SJSA1 (cell line): ENCODE measurements around the gene CX3CL1. TPM values are rescaled to one million over a fixed set of nuclear protein-coding genes. Genes with fewer than 3 reads are reported as not detected.
"Not testable (repeated sequence)": the region's sequence is repeated elsewhere in the genome, so short reads cannot be mapped to it uniquely, and the experiment has no call there.

Experiments
- DNase-seq, 2 experiments: peaks; one replicate each; pipeline ENCODE4 v3.0.0-alpha.2; 2015 to 2020; ENCODE audit warnings: low spot score in 2 of 2, low read depth in 1 of 2
- H3K27ac ChIP-seq: fragments of 250-450 bp; sonication (Bioruptor Pico); 2 replicates; pipeline ENCODE4 v1.5.1; 2020; ENCODE audit warnings: mild to moderate bottlenecking, moderate library complexity
- H3K27me3 ChIP-seq: fragments of 250-450 bp; sonication (Bioruptor Pico); replicated peaks from 2 replicates; pipeline ENCODE4 v1.5.1; 2020; ENCODE audit warnings: mild to moderate bottlenecking, moderate library complexity
- H3K36me3 ChIP-seq: fragments of 250-450 bp; sonication (Bioruptor Pico); 2 replicates; pipeline ENCODE4 v1.5.1; 2020; ENCODE audit warnings: mild to moderate bottlenecking
- H3K4me1 ChIP-seq: fragments of 250-450 bp; sonication (Bioruptor Pico); replicated peaks from 2 replicates; pipeline ENCODE4 v1.6.1; 2021; ENCODE audit warnings: mild to moderate bottlenecking
- H3K4me3 ChIP-seq: fragments of 250-450 bp; sonication (Bioruptor Pico); 2 replicates; pipeline ENCODE4 v1.5.1; 2020; ENCODE audit warnings: mild to moderate bottlenecking
- H3K9me3 ChIP-seq: fragments of 250-450 bp; sonication (Bioruptor Pico); replicated peaks from 2 replicates; pipeline ENCODE4 v1.5.1; 2020; ENCODE audit warnings: mild to moderate bottlenecking
- total RNA-seq: library from RNA; depleted of rRNA; stranded (reverse); fragments of >200 nt; shearing (Covaris generic); gene quantifications from 2 replicates; pipeline ENCODE4 v1.2.3, GENCODE V29; 2014

The CX3CL1 gene
- total RNA-seq, 1 experiment from 2014 or later, result 0.18 TPM

GRCh38 chr16:57364143-57364542 is 8.1 kb upstream of the CX3CL1 start:
- Histone ChIP-seq H3K27ac (no peak overlapping the region), H3K9me3 (no peaks in the 10 kb centered on the region), H3K27me3 (no peaks in the 10 kb centered on the region), H3K4me1 (no peaks in the 10 kb centered on the region), H3K36me3 (no peaks in the 10 kb centered on the region), H3K4me3 (no peak overlapping the region)
- DNase-seq, result no peak

- H3K36me3 ChIP-seq, result no peaks in the 10 kb centered on the region
- no peaks in the 10 kb centered on the region for H3K4me1 ChIP-seq
- H3K4me3 ChIP-seq, result no peak overlapping the region
- DNase-seq, result no peak
- H3K27me3 ChIP-seq, result no peaks in the 10 kb centered on the region
- no peaks in the 10 kb centered on the region for H3K9me3 ChIP-seq
- no peak overlapping the region for H3K27ac ChIP-seq
Observed at GRCh38 chr16:57366544-57367040, 5.7 kb upstream of the CX3CL1 start.

DNA sequence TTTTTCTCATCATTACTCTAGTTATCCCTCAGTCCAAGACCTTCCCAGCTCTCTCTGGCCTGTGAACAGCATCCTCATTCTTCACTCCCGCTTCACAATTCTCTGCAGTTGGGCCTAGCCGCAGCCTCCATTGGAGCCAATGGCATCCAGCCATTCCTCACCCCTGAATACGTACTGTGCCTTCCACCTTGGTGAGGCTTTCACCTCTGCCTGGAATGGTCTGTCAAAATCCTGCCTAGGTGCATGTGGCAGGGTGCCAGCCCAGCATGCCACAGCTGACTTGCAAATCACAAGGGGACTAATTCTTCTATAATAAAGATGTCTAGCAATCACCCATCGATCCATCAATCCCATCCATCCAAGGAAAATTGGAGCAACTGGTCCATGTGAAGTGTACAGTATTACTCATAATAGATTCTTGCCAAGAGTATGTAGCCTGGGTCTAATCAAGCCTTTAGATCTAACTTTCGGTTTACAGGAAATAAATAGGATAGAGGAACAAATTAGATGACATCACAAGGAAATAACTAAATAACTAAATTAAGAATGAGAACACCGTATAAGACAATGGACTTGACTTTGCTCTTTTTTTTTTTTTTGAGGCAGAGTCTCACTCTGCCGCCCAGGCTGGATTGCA is 5.1 kb upstream of the CX3CL1 start:
- Histone ChIP-seq H3K4me1 (peaks cover 4% of the 10 kb centered on the region), H3K36me3 (no peaks in the 10 kb centered on the region), H3K9me3 (no peaks in the 10 kb centered on the region), H3K27me3 (no peaks in the 10 kb centered on the region), H3K27ac (no peak overlapping the region), H3K4me3 (no peak overlapping the region)
- DNase-seq, result no peak

GRCh38 chr16:57371494-57372371 is 557 bp upstream of the CX3CL1 start:
- no peak for DNase-seq
- Histone ChIP-seq H3K4me1 (peaks cover 12% of the 10 kb centered on the region), H3K36me3 (no peaks in the 10 kb centered on the region), H3K9me3 (no peaks in the 10 kb centered on the region), H3K4me3 (no peak overlapping the region), H3K27me3 (no peaks in the 10 kb centered on the region), H3K27ac (no peak overlapping the region)

DNA sequence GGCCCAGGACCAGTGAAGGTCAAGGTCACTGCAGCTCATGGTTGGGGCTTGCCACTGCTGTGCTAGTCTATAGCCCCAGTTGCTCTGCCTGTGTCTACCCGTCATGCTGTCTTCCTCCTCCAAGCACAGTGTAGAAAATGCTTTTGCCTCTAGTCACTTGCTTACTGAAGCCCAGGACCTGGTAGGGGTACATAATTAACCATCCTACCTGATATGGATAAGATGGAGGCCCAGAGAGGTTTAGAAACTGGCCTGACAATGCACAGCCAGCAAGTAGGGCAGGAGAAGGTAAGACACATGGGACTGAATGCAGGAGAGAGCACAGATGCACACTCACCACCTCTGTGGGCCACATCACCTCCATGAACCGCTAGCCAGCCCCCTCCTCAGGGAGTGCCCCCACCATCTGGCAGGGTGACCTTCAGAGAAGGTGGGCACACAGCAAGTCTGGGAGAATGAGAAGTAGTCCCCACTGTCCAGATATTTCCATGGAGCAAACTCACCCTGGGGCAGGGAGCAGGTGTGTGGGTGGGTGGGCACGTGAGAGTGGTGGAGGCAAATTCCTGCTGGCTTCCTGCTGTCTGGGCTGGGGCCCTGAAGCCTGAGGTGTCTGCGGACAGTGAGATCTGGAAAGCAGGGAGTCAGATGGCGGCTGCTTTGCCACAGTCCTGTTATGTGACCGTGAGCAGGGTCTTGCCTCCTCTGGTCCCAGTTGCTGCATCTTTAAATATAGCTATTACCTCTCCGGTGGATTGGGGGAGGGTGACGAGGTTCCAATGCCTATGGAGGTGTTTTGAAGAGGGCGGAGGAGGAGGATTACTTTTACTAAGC is 1.0 kb downstream of the CX3CL1 start:
- no peaks in the 10 kb centered on the region for H3K9me3 ChIP-seq
- H3K4me1 ChIP-seq, result peaks cover 27% of the 10 kb centered on the region
- no peaks in the 10 kb centered on the region for H3K27me3 ChIP-seq
- DNase-seq, result no peak
- H3K27ac ChIP-seq, result no peak overlapping the region
- H3K4me3 ChIP-seq, result no peak overlapping the region
- no peaks in the 10 kb centered on the region for H3K36me3 ChIP-seq

GRCh38 chr16:57374067-57374534 is 1.8 kb downstream of the CX3CL1 start:
- Histone ChIP-seq H3K36me3 (no peaks in the 10 kb centered on the region), H3K4me1 (peaks cover 33% of the 10 kb centered on the region), H3K4me3 (no peak overlapping the region), H3K27me3 (no peaks in the 10 kb centered on the region), H3K9me3 (no peaks in the 10 kb centered on the region), H3K27ac (no peak overlapping the region)
- DNase-seq, result no peak

DNA sequence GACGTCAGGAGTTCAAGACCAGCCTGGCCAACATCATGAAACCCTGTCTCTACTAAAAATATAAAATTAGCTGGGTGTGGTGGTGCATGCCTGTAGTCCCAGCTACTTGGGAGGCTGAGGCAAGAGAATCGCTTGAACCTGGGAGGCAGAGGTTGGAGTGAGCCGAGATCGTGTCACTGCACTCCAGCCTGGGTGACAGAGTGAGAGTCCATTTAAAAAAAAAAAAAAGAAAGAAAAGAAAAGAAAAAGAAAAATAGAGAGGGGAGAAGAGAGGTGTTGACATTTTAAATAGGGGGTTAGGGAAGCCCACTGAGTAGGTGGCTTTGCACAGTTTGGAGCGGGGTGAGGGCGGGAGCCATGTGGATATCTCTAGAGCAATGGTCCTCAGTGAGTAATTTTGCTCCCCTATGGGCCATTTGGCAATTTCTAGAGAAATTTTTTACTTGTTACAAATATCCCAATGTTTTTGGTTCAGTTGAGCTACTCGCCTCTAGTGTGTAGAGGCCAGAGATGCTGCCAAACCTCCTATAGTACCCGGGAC is 2.7 kb downstream of the CX3CL1 start:
- peaks cover 33% of the 10 kb centered on the region for H3K4me1 ChIP-seq
- not testable (repeated sequence) for H3K9me3 ChIP-seq, DNase-seq, H3K4me3 ChIP-seq, H3K27me3 ChIP-seq, H3K36me3 ChIP-seq, H3K27ac ChIP-seq

- no peaks in the 10 kb centered on the region for H3K36me3 ChIP-seq
- no peak overlapping the region for H3K27ac ChIP-seq
- DNase-seq, result no peak
- peaks cover 33% of the 10 kb centered on the region for H3K4me1 ChIP-seq
- no peaks in the 10 kb centered on the region for H3K9me3 ChIP-seq
- no peaks in the 10 kb centered on the region for H3K27me3 ChIP-seq
- H3K4me3 ChIP-seq, result no peak overlapping the region
Observed at GRCh38 chr16:57376313-57376818, 4.1 kb downstream of the CX3CL1 start.

DNA sequence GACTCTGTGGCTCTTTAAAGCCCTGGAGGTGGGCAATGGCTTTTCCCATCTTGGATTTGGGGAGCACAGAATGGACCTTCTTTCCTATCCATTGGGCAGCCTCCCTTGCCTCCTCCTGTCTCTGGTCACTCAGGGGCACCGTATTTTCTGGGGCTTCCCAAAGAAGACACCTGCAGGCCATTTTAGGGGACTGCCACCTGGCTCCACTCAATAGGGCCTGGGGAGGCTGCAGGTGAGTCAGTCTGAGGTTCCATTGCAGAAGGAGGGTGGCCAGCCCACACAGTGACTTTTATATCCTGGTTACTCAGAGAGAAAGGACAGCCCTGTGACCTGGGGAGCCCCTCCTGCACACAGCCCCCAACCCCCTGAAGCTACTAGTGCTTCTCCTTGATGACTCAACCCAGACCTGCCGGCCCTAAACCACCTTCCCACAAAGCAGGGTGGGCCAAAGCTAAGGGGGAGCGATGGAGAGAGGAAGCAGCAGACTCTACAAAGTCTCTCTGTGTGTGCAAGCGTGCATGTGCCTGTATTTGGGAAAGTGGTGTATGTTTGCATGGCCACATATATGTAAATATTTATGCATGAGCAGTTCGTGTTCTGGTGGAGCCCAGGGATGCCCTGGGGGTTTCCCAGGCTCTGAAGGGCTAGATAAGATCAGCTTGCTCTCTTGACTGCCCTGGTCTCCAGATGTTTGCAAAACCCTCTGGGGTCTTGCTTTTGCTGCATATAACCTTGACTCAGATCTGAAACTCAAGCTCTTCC is 5.0 kb downstream of the CX3CL1 start:
- Histone ChIP-seq H3K4me3 (no peak overlapping the region), H3K27me3 (no peaks in the 10 kb centered on the region), H3K27ac (peak overlapping the region; percentile 62), H3K9me3 (no peaks in the 10 kb centered on the region), H3K36me3 (no peaks in the 10 kb centered on the region), H3K4me1 (peaks cover 29% of the 10 kb centered on the region)
- DNase-seq, result peak; percentile 81 to 83

- Histone ChIP-seq H3K4me3 (no peak overlapping the region), H3K9me3 (no peaks in the 10 kb centered on the region), H3K27ac (no peak overlapping the region), H3K36me3 (no peaks in the 10 kb centered on the region), H3K27me3 (no peaks in the 10 kb centered on the region), H3K4me1 (peaks cover 31% of the 10 kb centered on the region)
- DNase-seq, result no peak
Observed at GRCh38 chr16:57379579-57379978, 7.3 kb downstream of the CX3CL1 start.

GRCh38 chr16:57380671-57381462 is 8.6 kb downstream of the CX3CL1 start:
- H3K27me3 ChIP-seq, result no peaks in the 10 kb centered on the region
- no peak overlapping the region for H3K27ac ChIP-seq
- peaks cover 31% of the 10 kb centered on the region for H3K4me1 ChIP-seq
- no peak for DNase-seq
- no peaks in the 10 kb centered on the region for H3K36me3 ChIP-seq
- H3K4me3 ChIP-seq, result no peak overlapping the region
- H3K9me3 ChIP-seq, result no peaks in the 10 kb centered on the region
